Left renal pelvis (tissue), 4 donors: ENCODE data around the gene GXYLT2. TPM values are rescaled to one million over a fixed set of nuclear protein-coding genes. Genes with fewer than 3 reads are reported as not detected.

Source experiments
- DNase-seq, 4 donors: peaks; one replicate each; pipeline ENCODE4 v3.0.0-alpha.2; 2013; ENCODE audit warnings: low read depth in 4 of 4, low spot score in 3 of 4
- polyA plus RNA-seq, 4 donors: library from polyadenylated mRNA; unstranded; fragments of 120-200 nt; gene quantifications; one replicate each; pipeline ENCODE4 v1.2.1, GENCODE V29; 2013; ENCODE audit not compliant: insufficient read length in 4 of 4

The GXYLT2 gene
- polyA plus RNA-seq, 4 donors, result 13.1 to 55.4 (median 16.9) TPM

DNA sequence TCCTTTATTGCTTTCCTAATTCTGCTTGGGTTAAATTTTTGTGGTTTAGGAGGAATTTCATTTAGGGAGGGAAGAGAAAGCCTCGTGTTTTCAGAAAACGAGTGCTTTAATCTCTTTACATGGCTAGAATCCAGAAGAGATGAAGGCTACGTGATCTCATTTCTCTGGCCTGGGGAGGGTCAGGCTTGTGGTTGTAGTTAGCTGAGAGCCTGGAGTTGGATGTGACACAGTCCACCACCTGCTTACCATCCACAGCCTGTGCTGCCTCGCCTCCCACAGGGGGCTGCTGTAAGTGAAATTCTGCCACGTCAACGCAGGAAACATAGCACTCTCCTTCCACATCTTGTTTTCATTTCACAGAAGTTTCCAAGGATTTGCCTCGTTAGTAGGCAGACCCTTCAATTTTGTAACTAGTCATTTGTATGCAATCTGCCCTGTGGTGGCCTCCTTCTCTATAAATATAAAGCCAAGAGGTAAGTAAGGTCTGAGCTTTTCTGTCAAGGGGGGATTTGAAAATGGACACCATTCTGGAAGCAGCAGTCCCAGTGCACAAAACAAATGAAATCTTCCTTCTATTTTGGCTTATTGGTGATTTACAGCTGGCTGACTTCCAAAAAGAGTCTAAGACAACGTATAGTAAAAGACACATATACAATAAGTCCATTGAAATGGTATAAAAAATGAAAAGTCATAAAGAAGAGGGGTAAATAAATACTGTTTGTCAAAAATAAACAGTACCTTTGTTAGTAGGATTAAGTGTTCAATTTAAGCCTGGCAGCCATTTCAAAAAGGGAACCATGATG, 3.4 kb downstream of the GXYLT2 start:
- DNase-seq, result no peak

GRCh38 chr3:72892081-72892775, 4.4 kb downstream of the GXYLT2 start:
- DNase-seq, result no peak

- no peak for DNase-seq
These were observed 5.0 kb downstream of the GXYLT2 start for GRCh38 chr3:72892870-72893269.

GRCh38 chr3:72894976-72895552, 7.2 kb downstream of the GXYLT2 start:
- DNase-seq, result no peak

GRCh38 chr3:72896996-72897757, 9.3 kb downstream of the GXYLT2 start:
- no peak for DNase-seq

- DNase-seq, result no peak
These were observed 9.8 kb downstream of the GXYLT2 start for GRCh38 chr3:72897758-72898007.

GRCh38 chr3:72899349-72899765, 11.5 kb downstream of the GXYLT2 start:
- no peak for DNase-seq

DNA sequence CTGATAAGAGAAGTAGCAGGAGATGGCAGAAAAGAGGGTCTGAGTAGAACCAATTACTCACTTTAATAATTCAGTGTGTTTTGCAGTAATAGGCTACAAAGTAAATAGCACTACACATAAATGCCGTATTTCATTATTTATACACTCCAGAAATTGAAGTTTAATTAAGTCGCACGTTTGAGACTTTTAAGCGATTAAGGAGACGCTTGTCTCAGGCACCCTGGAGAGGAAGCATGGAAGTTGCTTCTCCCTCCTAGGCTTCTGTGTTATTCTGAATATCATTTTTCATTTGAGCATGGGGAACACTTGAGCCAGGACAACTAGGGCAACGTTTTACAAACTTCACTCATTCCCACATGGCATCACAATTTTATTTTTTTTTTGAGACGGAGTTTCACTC, 12.2 kb downstream of the GXYLT2 start:
- no peak for DNase-seq

DNA sequence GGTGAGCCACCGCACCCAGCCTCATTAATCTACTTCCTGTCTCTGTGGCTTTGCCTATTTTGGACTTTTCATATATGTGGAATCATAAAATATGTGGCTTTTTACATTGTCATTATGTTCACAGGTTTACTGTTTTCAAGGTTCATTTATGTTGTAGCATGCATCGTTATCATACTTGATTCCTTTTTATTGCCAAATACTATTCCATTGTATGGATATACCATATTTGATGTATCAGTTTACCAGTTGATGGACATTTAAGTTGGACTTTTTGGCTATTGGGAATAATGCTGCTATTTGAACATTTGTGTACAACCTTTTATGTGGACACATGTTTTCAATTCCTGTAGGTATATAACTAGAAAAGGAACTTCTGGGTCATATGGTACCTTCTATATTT, 14.0 kb downstream of the GXYLT2 start:
- DNase-seq, result no peak

DNA sequence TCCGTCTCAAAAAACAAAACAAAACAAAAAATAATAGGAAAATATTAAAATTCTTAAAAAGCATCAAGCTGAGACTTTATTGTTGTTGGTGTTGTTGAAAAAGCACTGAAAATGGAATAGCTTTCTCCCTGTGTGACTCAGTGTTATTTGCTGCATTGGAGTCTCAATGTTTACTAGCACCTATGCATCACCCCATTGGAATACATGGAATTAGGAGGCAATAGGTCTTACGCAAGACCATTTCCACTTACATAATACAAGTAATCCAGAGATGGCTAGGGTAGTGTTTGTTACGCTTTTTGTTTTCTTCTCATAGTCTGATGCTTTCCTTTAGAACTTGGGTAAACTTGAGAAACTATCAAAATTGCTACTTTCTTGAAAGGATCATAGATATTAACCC, 15.2 kb downstream of the GXYLT2 start:
- DNase-seq, result no peak

- DNase-seq, result peak in 1 of 4 donors; percentile 67
These were observed 16.3 kb downstream of the GXYLT2 start for GRCh38 chr3:72904163-72904562.

DNA sequence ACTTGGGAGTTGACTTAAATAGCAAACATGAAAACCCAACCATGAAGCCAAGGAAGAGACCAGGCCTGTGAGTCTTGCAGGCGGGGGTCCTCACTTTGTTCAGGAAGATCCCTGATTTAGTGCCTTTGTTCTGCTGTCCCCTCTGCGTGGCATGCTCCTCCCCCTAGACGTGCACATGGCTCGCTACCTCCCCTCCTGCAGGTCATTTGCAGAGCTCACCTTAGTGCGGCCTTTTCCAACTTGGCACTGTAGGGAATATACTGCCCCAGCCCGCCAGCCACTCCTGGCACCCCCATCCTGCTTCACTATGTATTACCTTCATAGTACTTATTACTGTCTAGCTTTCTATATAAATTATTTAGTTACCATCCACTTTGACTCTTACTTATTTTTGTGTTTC, 18.3 kb downstream of the GXYLT2 start:
- no peak for DNase-seq

- no peak for DNase-seq
These were observed 19.4 kb downstream of the GXYLT2 start for GRCh38 chr3:72907131-72907711.

DNA sequence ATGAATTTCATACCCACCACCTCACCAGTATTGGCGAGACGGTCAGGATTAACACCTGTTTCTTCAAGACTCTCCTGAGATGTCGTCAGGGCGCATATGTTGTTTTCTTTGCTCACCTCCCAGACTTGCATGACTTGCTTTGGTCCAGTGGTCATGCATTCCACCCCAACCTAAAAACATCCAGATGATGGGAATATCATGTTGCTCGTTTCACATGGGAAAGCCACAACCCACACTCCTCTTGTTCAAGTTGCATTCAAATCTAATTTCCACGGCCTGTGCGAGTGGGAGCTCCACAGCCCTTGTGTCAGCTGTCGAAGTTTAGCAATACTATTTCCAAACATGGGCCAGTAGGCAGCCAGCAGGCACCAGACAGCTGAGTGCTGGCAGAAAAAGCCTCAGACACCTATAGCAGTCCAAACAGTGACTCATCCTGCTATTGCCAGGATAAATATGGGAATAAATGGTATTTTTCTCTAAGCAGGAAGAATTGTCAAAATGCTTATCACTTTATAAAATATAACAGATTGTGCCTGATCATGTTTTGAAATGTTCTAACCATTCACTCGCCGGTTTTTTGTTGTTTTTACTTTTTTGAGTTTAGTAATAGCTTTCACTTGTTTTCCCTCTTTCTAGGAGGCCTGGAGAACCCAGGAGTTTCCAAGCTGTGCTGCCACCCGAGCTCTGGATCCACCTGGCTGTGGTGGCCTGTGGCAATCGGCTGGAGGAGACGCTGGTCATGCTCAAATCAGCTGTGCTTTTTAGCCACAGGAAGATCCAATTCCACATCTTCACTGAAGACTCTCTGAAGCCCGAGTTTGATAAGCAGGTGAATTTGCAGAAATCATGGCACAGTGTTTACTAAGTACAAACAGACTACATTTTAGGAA, 20.1 kb downstream of the GXYLT2 start:
- no peak for DNase-seq

- no peak for DNase-seq
These were observed 21.7 kb downstream of the GXYLT2 start for GRCh38 chr3:72909591-72909990.

DNA sequence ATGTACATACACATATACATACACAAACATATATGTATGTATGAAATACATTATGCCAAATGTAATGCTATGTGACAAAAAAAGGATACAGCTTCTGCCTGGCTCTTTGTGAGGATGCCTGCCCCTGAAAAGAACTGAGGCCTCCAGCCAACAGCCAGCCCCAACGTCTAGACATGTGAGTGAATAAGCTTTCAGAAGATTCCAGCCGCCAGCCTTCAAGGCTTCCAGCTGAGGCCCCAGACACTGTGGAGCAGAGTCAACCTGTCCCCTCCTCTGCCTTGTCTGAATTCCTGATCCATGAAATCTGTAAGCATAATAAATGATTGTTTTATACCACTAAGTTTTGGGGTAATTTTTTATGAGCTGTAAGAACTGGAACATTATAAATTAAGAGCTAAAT, 24.7 kb downstream of the GXYLT2 start:
- no peak for DNase-seq

- DNase-seq, result no peak
These were observed 26.5 kb downstream of the GXYLT2 start for GRCh38 chr3:72914383-72914782.

GRCh38 chr3:72916250-72916649, 28.4 kb downstream of the GXYLT2 start:
- DNase-seq, result no peak

- DNase-seq, result no peak
These were observed 31.7 kb downstream of the GXYLT2 start for GRCh38 chr3:72919520-72919919.

GRCh38 chr3:72924055-72924454, 36.2 kb downstream of the GXYLT2 start:
- DNase-seq, result no peak
